Fibroblast of gingiva (primary cell): ENCODE results near the gene CRB1.
"Not testable (repeated sequence)": the region's sequence is repeated elsewhere in the genome, so short reads cannot be mapped to it uniquely, and the experiment has no call there.

ENCODE experiments used
- DNase-seq: peaks from one replicate; pipeline ENCODE4 v3.0.0-alpha.2; 2011; ENCODE audit warnings: low read depth

The CRB1 gene

DNA sequence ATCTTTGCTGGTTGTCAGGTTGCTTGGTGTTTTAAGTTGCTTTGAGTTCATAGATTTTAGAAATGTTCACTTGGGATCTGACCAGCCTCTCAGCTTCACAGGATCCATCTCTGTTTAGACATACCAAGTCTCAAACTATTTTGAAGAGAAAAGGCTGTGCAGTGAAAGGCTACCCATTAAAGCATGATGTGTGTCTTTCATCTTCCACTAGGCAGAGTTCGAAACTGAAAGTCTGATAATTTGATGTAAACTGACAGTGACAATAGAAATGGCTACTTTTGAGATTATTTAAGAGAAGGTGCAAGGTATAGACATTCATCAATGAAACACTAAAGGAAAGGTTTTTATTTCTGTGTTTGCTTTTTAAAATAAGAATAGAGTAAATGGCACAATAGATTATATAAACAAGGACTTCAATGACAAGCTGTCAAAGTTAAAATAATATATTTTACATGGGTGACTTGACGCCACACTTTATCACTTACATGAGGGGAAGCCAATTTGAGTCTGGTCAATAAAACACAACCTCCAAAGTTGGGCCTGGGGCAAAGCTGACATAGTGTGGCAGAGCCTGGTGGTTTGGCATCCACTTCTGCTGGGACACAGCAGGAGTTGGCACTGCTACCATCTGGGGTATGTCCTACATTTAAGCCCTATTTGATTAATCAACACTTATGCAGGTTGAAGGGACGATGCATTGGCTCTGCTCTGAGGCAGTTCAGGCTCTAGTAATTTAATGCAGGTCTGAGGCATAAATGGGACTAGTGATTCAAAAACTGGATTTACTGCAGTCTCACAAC is 197.7 kb downstream of the CRB1 start:
- no peak for DNase-seq

DNA sequence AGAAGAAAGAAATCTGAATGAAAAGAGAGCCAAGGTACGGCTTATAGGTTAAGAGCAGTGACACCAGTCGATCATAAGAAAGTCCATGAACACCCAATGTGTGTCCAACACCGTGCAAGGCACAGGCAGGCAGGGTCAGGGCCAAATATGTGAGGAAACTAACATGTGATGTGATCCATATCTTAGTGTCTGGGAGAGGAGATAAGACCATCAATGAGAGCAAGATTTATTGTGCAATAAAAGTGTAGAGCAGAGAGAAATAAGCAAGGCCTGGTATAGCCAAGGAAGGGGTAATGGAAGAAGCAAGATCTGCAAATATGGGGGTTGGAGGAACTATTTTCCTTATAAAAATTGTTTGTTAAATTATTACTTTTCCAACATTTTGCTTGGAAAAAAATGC is 198.8 kb downstream of the CRB1 start:
- DNase-seq = no peak

DNA sequence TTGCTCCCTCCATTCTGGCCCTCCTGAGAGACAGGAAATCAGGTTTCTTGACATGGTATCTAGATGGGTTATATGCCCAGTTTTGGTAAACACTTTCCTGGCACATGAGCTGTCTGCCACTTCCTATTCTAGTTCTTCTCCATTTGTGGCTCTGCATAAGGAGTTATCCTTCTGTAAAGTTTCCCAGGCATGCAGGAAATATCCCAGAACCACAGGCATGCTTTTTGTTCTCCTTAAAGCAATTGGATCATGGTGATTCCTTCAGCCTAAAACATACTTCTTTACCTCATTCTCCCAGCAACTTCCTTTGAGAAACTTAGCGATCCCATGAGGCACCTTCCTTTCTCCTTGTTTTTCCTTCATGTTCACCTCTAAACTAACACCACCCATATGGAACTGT is 199.8 kb downstream of the CRB1 start:
- DNase-seq = no peak

DNA sequence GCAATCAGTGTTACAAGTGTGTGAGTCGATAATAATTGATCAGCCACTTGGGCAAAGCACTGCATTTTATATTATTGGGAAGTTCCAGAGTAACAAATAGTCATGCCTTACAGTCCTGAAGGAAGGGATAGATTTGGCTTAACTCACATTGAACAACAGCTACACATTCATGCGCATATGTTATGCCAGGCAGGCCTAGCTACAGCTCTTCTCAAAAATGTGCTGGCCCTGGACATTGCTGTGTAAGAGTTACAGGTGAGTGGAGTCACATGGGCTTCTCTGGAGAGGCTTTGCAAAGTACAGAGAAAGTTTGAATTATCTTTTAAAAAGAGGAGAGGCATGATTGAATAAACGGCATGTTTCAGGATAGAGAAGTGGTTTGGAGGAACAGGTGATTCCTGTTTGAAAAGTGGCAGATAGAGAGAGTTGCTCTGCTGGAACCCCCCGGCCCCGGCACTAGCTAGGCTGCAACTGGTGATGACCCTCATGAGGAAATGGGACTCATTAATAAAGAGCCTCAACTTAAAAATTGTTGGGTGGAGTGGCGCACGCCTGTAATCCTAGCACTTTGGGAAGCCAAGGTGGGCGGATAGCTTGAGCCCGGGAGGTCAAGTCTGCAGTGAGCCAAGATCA is 200.6 kb downstream of the CRB1 start:
- no peak for DNase-seq

DNA sequence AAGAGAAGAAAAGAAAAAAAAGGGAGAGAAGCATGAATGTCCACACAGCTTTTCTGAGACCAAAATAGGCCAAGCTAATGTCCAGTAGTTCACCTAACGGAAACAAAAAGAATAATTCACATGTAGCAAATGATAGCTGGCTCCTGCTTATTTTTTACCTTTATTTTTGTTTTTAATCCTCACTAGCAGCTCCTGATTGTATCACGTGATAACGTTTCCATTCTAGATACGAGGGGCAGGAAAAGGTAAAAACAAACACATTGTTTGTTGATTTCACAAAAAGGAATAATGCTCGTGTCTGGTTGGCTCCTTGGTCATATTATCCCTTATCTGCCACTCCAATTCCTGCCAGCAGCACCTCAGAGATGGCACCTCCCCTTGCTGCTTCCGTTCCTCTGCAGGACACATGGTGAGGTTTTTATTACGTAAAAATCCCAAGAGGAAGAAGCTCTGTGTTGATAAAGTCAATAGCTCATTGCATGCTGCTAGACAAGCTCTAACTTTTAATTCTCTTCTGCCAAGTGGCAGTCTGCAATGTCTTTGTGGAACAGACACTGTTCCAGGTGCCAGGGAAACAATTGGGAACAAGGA is 201.7 kb downstream of the CRB1 start:
- DNase-seq = no peak

DNA sequence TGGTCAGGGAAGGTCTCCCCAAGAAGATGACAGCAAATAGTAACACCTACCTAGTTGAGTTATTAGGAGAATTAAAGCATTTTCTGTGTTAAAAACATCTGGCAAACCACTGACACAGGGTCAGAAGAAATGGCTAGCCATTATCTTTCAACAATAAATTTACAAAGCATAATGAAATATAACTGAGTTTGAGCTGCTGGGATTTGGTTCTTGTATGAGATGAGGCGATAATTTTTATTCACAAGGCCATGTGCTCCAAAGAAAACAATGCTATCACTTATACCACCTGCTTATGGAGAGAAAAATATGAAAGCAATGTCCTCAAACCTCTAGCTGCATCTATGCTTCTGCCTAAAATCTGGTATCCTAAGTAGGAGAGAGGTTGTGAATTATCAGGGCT is 202.3 kb downstream of the CRB1 start:
- DNase-seq = no peak

DNA sequence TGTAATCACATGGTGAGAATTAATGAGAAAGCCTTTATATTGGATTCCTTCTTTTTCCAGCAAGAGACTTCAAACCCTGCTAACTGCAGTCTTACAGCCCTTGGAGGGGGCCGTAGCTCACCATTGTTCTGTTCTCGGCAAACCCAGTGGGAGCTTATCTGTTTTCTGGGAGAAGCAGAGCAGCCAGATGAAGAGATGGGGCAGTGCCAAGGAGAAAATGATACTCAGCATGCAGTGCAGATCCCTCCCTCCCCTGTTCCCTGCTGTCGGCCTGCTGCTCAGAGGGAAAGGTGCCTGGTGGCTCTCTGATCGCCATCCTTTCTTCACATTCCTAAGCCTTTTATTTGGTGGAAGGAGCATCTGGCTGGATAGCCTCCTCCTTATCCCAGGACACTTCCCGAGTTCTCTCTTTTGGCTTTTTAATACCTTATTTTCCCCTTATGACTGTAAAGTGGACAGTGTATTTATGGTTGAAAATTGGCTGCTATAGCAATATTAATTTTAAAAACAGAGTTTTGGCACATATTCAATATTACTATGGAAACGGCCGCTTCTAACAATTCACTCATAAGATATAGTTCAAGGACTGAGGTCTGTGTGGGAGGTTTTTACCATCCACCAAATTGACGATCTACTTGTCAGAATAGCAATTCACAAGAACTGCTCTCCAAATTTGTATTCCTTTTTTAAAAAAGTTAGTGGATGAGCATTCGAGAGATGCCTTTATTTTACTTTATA is 203.4 kb downstream of the CRB1 start:
- DNase-seq = no peak

DNA sequence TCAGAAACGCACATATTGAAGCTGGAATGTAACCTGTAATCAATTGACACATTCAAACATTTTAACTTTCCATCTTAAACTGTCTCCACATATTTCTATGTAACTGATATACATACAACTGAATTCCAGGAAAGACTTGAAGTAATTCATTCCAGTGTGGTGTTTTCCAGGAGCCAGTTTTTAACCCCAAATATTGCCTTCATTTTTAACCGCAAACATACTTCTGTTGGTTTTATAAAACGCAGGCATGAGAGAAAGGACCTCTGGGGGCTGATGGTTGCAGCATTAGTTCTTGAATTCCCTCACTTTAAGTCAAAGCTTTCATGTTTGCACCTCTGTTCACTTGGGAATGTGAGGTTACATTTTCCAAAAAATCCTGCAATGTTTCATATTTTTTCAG is 204.1 kb downstream of the CRB1 start:
- DNase-seq = no peak

DNA sequence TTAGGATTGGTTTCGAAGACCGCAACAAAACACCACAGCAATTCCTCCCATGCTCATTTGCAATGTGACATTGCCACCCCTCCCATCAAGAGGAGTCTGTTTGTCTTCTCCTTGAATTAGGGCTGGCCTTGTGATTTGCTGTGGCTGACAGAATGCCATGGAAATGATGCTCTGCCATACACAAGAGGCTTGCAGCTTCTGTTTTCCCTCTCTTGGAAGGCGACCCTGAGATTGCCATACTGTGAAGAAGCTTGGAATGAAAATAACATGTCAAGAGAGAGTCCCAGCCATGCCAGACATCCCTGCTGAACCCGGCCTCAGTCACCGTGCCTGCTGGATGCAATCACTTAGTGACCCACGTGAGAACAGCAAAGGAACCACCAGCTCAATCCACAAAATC is 212.4 kb downstream of the CRB1 start:
- DNase-seq = no peak

DNA sequence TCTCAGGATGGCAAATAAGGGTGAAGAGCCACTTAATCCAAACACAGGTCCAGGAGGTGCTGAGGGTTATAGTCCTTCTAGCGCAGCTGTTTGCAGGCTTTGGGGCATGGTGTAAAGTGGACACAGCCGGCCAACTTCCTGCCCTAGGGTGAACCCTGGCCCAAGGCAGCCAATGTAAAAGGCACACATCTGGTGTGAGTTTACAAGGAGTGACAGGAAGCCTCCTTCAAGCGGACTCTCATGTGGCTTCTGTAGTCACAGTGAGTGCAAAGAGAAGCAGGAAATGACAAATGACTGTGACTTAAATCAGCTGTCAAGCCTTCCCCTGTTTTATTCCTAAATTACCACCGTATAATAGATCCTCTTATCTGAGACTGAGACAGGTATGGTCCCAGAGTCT is 213.0 kb downstream of the CRB1 start:
- peak; percentile 6 for DNase-seq

DNA sequence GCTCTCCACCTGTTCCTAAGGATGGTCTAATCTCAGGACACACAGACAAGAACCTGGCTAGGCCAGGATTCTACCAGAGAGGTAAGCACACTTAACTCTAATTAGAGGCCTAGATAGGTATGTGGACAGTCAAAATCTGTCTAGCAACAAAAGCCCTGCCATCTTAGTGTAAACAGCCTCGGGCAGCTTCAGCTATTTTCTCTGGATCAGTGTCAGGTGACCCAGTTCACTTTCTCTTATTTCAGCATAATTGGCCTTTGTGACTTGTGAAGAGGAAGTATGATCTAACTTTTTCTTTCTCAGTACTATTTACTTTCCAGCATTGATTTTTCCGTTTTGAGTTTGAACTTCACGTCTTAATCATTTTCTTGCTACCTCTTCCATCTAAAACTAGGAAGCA is 217.7 kb downstream of the CRB1 start:
- no peak for DNase-seq

DNA sequence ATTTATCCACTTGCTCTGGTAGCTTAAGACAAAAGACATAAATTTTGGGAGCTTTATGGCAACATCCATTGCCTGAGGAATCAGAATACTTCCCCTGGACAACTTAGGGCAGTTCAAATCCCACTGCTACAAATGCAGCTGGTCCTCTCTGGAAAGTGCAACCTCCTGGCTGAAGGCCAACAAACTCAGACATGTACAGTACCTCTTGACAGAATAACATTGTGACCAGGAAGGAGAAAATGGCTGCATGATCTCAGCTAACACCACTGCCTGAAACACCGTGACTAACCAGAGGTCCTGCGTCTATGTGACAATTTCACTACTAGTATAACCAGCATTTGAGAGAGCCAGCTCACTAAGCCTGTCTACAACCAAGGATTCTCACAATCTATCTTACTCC is 218.9 kb downstream of the CRB1 start:
- DNase-seq = no peak

DNA sequence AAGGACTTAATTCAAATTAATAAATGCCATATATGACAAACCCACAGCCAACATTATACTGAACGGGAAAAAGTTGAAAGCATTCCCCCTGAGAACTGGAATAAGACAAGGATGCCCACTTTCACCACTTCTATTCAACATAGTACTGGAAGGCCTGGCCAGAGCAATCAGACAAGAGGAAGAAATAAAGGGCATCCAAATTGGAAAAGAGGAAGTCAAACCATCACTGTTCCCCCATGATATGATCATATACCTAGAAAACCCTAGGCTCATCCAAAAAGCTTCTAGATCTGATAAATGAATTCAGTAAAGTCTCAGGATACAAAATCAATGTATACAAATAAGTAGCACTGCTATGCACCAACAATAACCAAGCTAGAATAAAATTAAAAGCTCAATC is 223.5 kb downstream of the CRB1 start:
- not testable (repeated sequence) for DNase-seq

DNA sequence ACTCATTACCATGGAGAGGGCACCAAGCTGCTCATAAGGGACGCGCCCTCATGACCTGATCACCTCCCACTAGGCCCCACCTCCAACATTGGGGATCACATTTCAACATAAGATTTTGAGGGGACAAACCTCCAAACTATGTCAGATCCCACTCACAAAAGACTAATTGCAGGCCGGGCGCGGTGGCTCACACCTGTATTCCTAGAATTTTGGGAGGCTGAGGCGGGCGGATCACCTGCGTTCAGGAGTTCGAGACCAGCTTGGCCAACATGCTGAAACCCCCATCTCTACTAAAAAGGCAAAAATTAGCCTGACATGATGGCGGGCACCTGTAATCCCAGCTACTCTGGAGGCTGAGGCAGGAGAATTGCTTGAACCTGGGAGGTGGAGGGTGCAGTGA is 228.7 kb downstream of the CRB1 start:
- no peak for DNase-seq

DNA sequence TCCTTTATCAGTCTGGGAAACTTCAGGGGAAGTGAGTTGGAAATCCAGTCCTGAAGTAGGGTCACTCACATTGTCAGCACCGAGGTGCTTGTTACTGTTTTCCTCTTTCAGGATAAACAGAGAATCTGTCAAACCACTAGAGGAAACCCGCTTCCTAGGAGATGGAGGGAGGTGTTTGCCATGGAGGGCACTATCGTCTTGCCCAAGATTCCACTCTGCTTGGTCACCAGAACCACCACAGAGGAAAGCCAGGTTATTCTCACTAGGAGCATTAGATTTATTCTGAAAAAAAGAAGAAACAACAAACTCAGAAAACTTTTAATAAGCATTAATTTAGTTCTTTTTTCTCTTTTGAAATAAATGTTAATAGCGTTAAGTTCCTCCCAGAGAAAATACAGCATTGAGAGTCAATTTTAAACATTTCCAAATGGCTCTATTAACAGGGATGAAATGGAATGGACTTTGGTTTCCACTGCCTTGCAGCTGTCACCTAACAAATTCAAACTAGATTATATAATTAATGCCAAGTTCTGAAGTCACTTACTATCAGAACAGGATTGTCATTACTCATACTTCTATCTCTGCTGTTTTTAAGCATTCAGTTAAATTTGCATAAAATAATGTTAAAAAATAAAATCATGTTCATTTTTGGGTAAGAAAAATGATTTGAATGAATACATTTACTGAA is 242.8 kb downstream of the CRB1 start:
- DNase-seq = no peak

DNA sequence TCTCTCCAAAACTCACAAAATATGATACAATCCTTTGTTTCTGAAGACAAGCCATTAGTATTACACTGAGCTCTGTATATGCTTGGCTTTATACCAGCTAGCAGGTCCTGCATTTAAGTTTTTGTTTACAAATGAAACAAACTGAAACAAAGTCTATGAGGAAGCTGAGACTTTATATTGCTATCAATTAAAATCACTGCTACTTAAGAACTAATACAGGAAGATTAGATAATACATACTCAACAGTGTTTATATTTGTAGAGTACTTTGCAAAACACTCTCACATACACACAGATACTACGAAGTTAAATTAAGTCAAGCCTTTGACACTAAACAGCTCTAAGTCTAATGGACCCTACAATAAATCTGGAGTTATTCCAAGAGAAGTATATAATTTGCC is 247.4 kb downstream of the CRB1 start:
- DNase-seq = no peak

DNA sequence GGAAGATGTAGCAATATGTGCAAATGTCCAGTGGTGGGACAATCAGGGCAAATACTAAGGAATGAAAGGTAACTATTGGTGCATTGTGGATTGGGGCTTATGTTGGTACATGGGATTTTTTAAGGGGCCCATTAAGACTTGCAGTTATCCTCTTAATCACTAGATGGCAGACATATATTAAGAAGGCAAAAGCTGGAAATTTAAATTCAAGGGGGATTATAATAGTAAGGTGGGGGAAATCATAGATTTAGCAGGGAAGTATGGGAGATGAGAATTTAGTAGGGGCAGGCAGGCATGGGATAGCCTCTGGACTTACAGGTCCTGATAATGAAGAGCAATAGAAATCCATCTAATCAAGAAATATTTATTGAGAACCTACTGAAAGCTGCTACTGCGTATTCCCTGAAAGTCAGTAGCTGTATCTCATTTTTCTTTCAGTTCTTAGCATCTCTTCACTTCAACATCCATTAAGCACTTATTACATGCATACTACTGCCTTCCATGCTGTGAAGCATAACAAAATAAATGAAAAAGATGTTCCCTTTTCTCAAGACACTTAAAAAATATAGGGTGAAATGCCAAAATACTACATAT is 251.8 kb downstream of the CRB1 start:
- peak; percentile 1 for DNase-seq

DNA sequence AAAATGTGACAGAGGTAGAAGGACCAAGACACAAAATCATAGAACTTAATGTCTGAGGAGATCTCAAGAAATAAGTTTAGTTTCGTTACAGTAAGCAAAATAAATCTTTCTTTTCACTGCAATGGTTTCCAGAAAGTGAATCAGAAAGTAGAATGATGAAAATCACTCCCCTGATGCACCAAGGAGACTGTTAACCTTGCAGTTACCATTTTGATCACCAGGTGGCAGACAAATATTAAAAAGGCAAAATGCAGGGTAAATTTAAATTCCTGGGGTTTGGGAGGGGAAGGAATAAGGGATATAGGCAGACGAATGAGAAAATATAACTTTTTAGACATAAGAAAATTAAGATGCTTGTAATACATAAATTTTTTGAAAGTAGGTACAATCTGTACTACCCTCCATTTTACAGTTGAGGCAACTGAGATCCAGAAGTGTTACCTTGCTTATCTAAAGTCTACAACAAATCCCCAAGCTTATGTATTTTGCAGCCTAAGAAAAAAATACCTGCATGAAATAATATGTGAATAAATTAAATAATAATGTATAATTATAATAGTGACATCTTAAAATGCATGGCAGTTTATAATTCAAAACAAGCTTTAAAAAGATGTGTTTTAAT is 253.2 kb downstream of the CRB1 start:
- DNase-seq = peak; percentile 4

DNA sequence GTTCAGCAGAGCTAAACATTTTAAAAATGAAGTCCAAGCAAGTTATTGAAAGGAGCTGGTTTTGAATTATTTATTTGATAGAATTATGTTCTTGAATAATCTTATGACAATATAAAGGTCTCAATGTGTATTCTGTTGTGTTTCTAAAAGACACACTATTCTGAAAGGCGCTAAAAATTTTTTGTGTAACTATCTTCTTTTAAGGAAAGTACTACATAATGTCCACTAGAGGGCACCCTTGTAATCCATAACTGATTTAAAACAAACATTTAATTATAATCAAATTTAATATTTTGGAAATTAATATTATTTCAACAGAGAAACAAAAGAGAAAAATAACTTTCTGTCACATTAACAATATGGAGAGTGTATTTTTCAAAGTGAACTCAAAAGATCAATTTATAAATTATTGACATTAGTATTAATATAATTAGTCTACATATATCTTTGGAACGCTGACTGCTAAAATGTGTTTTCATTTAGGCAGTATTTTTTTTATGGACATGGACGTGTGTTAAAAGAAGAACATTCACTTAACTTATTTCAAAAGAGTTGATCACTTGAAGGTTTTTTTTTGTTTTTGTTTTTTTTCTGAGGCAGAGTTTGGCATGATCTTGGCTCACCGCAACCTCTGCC is 258.8 kb downstream of the CRB1 start:
- peak; percentile 21 for DNase-seq
